Stimulated activated CD4-positive, alpha-beta T cell treated with anti-CD3 and anti-CD28 coated beads, Interleukin-12 subunit alpha, Interleukin-12 subunit beta, amount 100 ng/mL, for 48 hours (primary cell): Measurements from ENCODE around the gene KLK14.

Experiments
- DNase-seq, 3 donors: peaks; one replicate each; pipeline ENCODE4 v3.0.0-alpha.2; 2020; ENCODE audit warnings: low read depth in 2 of 3, low spot score in 1 of 3

Gene KLK14

GRCh38 chr19:51086153-51086850, 3.6 kb upstream of the KLK14 start:
- no peak for DNase-seq

GRCh38 chr19:51084505-51084904, 1.8 kb upstream of the KLK14 start:
- no peak for DNase-seq

DNA sequence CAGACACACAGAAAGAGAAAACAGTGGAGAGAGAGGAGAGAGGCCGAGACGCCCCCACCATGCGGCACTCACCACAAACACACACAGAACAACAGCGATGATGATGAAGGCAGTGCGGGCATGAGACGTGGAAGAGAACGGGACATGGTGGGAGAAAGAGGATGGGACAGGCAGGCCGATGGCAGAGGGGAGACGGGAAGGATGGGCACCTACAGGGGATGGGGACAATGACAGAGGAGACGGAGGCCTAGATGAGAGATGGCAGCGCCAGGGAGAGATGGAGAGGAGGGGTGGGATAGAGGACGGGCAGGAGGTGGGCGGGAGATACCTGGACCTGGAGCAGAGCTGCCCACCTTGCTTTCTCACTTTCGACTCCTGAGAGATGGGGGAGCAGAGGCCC, 1.1 kb upstream of the KLK14 start:
- DNase-seq = no peak

- DNase-seq = no peak
Observed at GRCh38 chr19:51083181-51083580, 494 bp upstream of the KLK14 start.

DNA sequence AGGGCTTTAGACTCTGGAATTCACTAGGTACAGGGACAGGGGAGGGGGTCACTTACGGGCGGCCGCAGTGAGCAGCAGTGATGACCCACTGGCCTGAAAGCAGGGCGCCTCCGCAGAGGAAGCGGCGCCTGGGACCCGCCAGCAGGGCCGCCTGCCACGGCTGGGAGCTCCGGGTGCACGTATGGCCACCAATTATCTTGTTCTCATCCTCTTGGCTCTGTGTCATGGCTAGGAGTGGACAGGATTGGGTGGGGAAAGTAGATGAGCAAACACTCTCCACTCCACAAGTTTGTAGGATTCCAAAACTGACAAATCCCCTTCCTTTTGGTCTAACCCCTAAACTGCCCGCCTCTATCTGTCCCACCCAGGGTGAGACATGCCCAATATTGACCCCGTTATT, 1.2 kb downstream of the KLK14 start:
- no peak for DNase-seq

DNA sequence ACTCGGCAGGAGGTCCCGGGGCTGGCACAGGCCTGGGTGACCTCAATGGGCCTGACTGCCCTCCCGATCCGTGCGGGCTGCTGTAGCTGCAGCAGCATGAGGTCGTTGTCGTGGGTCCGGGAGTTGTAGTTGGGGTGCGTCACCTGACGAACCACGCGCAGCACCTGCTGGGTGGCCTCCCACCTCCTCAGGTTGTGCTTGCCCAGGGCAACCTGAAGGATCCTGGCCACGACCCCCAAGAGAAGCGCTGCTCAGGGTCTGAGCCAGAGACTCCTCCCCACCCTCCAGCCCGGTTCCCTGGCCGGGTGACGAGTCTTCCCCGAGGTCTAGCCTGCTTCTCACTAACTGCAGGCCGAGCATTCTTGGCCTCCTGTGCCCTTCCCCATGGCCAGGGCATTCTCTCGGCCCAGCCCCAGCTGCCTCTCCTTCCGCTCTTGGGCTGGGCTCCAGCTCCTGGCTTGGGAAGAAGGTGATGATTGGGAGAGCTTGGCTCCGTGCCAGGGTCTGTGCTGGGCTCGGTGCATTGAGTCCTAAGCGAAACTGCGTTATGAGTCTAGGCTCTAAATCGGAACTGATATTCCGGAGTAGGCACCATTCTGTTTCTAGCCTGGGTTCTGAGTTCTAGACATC, 3.1 kb downstream of the KLK14 start:
- no peak for DNase-seq

DNA sequence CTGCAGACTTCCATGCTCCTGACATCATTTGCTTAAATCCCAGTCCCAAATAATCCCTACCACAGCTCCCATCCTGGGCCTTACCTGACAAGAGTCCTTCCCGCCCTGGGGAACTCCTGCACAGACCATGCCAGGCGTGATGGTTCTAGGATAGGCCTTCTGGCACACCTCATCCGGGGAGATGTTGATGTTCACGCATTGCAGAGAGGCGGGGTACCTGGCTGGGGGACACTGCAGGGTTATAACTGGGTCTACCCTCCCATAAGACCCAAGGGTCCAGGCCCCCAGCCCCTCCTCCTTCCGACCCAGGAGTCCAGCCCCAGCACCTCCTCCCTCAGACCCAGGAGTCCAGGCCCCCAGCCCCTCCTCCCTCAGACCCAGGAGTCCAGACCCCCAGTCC, 4.0 kb downstream of the KLK14 start:
- no peak for DNase-seq

- no peak for DNase-seq
Observed at GRCh38 chr19:51078104-51078503, 4.6 kb downstream of the KLK14 start.

GRCh38 chr19:51076631-51077213, 6.0 kb downstream of the KLK14 start:
- DNase-seq = no peak

- no peak for DNase-seq
Observed at GRCh38 chr19:51075998-51076397, 6.7 kb downstream of the KLK14 start.

- DNase-seq = no peak
Observed at GRCh38 chr19:51071095-51071405, 11.6 kb downstream of the KLK14 start.

GRCh38 chr19:51070334-51071094, 12.2 kb downstream of the KLK14 start:
- DNase-seq = no peak

DNA sequence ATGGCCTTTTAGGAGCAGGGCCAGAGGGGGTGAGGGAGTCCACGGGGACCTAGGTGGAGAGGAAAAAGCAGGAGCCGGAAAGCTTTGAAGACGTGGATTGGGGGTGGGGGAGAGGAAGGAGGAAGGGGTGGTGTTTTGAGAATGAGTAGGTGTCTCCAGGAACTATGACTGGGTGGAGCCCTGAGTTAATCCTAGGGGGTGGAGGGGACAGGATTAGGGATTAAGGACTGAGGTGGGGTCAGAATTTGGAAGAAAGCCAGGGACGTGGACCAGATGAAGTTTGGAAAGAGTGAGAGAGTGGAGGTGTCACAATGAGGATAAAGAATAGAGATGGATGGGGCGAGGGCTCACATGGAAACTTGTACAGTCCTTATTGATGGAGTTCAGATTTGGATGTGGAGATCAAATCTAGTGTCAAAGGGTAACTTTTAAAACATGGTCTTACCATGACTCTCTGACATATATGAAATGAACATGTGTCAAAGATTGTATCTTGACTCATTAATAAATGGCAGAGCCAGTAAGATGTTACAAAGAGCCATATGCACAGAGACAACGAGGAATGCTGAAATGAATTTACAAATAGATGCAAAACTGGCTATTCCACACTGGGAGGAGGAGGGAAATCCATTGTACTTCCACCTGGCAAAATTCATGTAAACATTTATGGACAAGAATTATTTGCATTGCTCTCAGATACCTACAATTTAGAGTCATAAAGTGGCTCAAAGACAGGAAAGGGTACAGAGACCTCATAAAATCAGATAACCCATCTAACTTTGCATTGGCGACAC, 16.1 kb downstream of the KLK14 start:
- no peak for DNase-seq

DNA sequence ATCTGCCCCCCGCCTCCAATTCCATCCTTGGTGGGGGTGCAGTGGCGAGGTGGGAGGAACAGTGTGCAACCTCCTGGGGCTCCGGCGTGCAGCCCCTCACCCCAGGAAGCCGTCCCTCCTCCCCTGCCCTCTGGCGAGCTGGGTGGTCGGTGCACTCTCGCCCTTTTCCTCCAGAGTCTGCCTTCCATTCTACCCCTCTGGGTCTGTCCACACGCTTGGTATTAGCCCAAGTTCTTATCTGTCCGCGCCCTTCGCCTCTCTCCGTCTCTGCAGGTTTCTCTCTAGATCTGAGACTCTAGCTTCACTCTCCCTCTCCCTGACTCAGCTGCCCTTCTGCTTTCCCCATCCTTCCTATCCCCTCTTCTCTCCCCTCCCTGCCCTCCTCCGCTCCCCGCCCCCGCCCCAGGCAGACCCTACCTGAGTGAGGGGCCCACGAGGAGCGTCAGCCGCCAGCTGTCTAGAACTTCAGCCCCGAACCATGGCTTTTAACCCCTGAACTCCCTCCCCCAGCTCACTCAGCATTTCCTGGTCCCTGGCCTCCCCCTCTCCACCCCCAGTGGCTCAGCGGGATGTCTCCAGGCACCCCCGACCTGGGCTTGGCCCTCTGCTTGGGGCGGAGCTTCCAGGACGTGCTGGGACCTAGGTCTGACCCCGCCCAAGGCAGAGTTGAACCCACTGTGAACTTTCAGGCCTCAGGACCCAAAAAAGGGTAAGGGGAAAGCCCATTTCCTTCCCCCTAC, 17.3 kb downstream of the KLK14 start:
- no peak for DNase-seq

- no peak for DNase-seq
Observed at GRCh38 chr19:51064534-51065220, 18.0 kb downstream of the KLK14 start, which contains the start of gene KLK13. KLK13 (minus strand) TSS chr19:51065092; CDS start chr19:51065067, 25 bp downstream.

- DNase-seq = no peak
Observed at GRCh38 chr19:51063664-51064063, 19.0 kb downstream of the KLK14 start.

DNA sequence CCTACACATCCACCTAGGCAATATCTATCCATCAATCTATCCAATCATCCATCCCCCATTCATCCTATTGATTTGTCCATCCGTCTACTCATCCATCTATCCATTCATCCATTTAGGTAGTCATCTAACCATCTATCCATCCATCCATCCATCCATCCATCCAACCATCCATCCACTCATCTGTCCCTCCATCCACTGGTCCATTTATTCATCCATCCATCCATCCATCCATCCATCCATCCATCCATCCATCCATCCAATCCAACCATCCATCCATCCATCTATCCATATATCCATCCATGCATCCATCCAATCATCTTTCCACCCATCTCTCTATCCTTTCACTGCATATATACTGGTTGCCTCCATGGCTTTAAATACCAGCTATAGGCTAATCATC, 21.7 kb downstream of the KLK14 start:
- no peak for DNase-seq

DNA sequence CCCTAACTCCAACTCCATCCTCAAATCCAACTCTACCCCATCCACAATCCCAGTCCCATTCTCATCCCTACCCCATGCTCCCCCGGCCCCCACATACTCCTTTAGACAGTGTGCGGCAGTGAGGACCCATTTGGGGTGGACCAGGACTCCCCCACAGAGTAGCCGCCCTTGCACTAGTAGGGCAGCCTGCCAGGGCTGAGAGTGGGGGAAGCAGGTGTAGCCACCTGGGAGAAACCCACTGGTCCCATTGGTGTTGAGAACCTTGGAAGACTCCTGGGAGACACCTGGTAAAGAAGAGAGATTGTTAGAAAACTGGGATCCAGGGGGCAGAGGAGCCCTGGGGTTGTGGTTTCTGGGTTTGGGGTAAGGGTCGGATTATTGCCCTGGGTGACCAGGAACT, 22.4 kb downstream of the KLK14 start:
- DNase-seq = no peak

DNA sequence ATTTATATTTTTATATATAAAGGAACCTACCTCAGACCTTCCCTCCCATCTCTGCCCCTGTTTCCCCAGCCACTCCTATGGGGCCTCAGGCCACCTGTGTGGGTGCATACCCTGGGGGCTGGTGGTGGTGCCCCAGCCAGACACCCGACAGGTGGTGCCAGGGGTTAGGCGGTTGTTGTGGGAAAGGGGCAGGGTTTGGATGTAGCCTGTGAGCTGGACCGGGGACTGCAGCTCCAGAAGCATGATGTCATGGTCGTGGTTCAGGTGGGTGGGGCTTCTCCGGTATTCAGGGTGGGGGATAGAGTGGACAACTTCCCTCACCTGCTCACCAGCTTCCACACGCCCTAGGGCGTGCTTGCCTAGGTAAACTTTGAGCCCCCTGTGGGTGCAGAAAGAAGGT, 23.0 kb downstream of the KLK14 start:
- no peak for DNase-seq

DNA sequence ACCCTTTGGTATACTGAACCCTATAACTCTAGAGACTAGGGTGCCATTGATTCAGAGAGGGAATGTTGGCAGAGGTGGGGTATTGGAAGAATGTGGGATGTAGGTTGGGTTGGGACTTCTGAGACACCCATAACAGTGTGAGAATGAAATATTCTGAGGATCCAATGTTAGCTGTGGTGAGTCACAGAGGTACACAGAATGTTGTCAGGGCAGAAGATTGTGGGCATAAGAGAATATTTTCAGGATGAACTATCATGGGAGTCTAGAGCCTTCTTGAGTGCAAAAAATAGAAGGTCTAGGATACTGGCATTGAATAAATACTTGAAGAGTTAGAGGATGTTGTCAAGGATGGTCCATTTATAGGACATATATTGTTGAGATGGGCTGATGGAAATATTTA, 26.8 kb downstream of the KLK14 start:
- DNase-seq = no peak
